ENCODE measurements around the gene SPATA4.

The SPATA4 gene

GRCh38 chr4:176189891-176190795, 5.2 kb downstream of the SPATA4 start:
- DNase-seq = no peak

GRCh38 chr4:176188654-176189053, 6.7 kb downstream of the SPATA4 start:
- no peak for DNase-seq

DNA sequence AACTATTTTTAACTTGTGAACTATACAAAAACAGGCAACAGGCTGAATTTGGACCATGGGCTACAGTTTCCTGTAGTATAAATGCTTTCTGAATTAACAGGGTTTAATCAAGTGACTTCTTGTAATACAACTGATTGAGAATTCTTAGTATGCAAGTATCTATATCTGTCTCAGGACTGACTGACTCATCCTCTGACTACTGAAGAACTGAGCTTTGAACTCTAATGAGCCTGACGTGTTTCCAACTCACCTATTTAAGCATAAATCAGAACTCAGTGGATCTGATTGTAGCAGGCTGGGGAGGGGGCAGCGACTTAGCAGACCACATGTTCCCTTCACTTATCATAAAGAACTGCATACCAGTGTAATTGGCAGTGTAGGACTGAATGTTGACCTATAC, 7.8 kb downstream of the SPATA4 start:
- DNase-seq = no peak

DNA sequence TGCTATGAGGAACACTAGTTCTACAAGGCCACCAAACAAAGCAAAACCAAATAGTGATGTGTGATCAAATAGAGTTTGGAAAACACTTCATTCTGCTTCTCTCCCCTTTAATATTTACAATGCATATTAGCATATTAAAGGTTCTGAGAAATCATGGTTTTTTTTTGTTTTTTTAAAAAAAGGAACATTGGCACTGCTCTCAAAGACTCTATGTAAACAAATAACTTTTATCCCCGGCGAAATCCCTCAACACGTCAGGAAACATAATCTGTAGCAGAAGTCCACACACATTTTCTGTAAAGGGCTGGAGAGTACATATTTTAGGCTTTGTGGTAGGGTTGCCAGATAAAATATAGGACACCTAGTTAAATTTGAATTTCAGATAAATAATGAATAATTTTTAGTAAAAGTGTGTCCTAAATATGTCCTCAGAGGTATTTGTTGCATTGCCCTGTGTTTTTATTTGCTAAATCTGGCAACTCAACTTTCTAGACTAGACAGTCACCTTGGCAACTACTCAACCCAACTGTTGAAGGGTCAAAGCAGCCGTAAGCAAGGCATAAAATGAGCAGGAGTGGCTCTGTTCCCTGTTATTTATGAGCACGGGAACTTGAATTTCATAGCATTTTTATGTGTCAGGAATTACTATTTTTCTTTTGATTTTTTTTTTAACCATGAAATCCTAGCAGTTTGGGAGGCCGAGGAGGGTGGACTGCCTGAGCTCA, 8.6 kb downstream of the SPATA4 start:
- DNase-seq = no peak

DNA sequence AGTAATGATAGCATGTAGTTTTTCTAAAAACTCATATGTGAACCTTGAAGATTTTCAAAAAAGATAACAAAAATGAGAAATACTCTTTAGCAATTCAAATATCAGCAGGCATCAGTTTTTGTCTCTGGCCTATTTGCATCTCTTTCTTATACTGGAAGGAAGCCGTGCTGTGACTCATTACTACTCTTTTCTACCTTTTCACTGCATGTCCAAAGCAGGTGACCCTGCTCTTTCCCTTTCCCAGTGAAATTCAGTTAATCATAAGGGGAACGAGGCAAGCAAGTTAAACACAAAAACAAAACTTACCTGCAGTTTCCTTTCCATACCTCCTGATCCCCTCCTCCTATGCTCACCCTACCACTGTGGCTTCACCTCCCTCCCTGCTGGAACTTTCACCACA, 9.3 kb downstream of the SPATA4 start:
- no peak for DNase-seq

DNA sequence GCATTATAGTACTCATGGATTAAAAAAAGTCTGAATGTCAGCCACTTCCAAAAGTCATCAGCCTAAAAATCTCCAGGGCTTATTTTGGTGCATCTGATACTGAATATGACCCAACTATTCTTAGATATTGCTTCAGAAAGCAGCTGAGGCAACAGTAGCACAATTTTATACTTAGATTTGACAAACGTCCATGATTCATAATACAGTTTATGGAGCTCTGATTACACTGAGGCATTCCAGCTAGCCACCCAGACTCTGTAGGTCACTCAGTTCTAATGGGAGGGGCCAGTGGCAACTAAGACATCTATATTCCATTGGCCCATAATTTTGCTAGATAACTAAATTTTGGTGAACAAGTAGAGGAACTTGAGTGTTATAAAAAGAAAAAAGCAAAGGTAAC, 10.3 kb downstream of the SPATA4 start:
- no peak for DNase-seq

- DNase-seq = no peak
These were observed 32.3 kb downstream of the SPATA4 start for GRCh38 chr4:176163041-176163440.

- DNase-seq = no peak
These were observed 38.7 kb downstream of the SPATA4 start for GRCh38 chr4:176156656-176157055.

DNA sequence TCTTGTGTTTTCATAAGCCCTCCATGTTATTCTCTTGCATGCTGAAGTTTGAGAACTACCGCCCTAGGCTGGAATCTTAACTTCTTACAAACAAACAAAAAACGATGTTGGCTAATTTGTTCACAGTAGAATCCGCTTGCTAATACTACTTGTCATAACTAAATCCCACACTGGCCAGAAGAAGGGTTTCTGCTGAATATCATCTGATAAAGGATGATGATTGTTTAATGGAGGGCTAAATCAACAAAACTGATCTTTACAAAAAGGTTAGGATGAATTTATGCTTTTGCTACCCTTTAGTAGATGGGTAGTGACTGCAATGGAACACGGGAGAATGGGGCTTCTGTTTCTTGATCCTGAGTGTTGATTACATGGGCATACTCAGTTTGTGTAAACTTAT, 42.3 kb downstream of the SPATA4 start:
- no peak for DNase-seq

DNA sequence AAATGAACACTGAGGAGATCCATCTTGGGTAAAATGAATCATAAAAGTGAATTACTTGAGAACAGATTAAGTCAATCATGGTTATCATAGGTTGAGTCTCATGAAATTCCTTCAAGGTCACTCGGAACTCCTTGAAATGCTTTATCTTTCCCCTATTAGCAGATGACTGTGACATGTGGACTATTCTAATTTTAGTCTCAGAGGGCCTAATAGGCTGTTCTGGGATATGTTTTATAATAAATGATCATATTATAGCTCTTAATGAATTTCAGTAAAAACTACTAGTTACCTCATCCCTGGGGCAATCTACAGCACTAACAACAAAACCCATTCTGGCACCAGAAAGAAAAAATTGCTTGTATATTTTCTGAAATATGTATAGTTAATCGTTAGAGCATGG, 44.7 kb downstream of the SPATA4 start:
- DNase-seq = no peak

- no peak for DNase-seq
These were observed 45.1 kb downstream of the SPATA4 start for GRCh38 chr4:176150356-176150682.

DNA sequence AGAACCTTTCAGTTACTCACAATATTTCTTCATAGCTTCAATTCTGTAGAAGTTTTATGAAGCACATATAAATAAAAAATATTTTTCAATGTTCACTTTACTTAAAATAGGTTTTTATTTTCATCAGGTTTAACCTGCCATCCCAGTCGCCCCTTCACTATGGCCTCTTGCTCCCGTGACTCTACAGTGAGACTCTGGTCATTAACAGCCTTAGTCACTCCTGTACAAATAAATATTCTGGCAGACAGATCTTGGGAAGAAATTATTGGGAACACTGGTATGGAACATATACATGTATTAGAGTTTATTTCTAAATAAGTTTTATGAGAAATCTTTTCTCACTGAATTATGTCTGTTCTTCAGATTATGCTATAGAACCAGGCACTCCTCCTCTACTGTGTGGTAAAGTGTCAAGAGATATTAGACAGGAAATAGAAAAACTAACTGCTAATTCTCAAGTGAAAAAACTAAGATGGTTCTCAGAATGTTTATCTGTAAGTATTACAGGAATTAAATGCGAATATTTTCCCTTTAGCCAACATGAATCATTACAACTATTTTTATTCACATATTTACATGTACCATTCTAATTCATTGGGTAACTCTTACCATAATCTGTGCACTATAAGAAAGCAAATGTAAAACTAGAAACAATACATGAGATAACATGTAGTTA, 45.6 kb downstream of the SPATA4 start:
- DNase-seq = no peak

DNA sequence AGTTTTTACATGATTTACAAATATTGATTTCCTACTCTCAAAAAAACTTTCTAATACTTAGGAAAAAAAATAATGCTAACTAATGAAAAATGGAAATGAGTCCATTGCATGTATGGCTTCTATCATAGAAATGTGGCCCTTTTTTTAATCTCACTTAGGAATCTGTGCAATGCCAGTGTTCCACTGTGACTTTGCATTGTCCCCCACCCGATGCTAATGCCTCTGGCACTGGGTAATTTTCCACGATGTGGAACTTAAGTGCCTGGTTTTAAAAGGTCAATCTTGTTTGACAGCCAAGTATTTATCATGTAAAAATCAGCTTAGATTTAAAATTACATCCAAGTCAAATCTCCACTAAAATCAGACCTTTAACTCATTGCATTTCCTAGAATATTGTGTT, 53.1 kb downstream of the SPATA4 start:
- no peak for DNase-seq

- no peak for DNase-seq
These were observed 55.9 kb downstream of the SPATA4 start for GRCh38 chr4:176139518-176139917.

DNA sequence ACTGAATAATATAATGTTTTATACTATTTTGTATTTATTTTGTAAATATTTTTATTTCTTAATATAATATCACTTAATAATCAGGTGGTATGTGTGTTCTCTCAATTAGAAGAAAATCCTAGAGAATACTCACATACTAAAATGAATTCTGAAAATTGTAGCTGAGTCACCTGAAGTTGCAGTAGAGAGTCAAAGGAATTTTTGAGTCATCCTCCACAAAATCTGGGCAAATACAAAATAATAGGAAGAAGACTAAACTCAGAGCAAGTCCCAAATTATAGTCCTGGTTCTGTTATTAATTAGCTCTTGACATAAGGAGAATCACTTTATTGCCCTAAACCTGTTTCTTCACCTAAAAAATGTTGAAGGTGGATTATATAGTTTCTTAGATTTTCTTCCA, 57.8 kb downstream of the SPATA4 start:
- DNase-seq = no peak

- no peak for DNase-seq
These were observed 60.7 kb downstream of the SPATA4 start for GRCh38 chr4:176134670-176135069.

Measured in SHP77 treated with DMSO at 0.1 percent for 48 hours (cell line).